Measurements from ENCODE around the gene ZMYM2.

GRCh38 chr13:19984430-19985218 is 26.1 kb downstream of the ZMYM2 start:
- no peak for TF ChIP-seq POLR2A (IDR thresholded peaks at IDR 0.05; ENCODE audit: low read depth, low read length)
- TF ChIP-seq TAF1 (IDR thresholded peaks at IDR 0.05; ENCODE audit: low read depth, low read length): no peak
- TF ChIP-seq POU2F2 (IDR thresholded peaks at IDR 0.05; ENCODE audit: low read depth, low read length): no peak
- TF ChIP-seq POLR2AphosphoS5 (IDR thresholded peaks at IDR 0.05; ENCODE audit: low read depth, low read length): no peak
- no peak for TF ChIP-seq SPI1 (IDR thresholded peaks at IDR 0.05; ENCODE audit: low read depth, low read length)

Data from GM12891 (cell line).